K562 (cell line): Measurements from ENCODE around the gene ZNF513. TPM values are rescaled to one million over a fixed set of nuclear protein-coding genes. Genes with fewer than 3 reads are reported as not detected.
"Not testable (repeated sequence)": the region's sequence is repeated elsewhere in the genome, so short reads cannot be mapped to it uniquely, and the experiment has no call there.

Experiments
- ATAC-seq: fragments of 200-7000 bp; cut with Tn5 transposase; 3 replicates; pipeline ENCODE4 v1.9.1; 2020; ENCODE audit warnings: moderate library complexity
- BruUV-seq: library from RNA; stranded (reverse); fragments of 400-500 nt; replicated peaks from 2 replicates; lab custom pipeline; 2021; lab: Mats Ljungman, UMichigan
- CTCF ChIA-PET: fragments of 300-600 bp; formaldehyde crosslinking; extraction: SDS; loops from one replicate; lab custom pipeline; 2021; ENCODE audit warnings: low intra/inter-chr PET ratio; lab: Yijun Ruan, JAX
- POLR2A ChIA-PET: fragments of 300-600, 350-650 bp; sonication (Branson Sonifier 250); formaldehyde crosslinking; extraction: SDS; loops from one replicate; lab custom pipeline; 2021; ENCODE audit warnings: antibody characterized with exemption, inconsistent platforms; lab: Yijun Ruan, JAX
- DNase-seq, 4 experiments: peaks; one replicate each; pipeline versions ENCODE4 v3.0.0 to v3.0.0-alpha.2; 2011 to 2018; ENCODE audit warnings: low spot score in 3 of 4, mixed read lengths in 3 of 4; ENCODE audit errors: extremely low read depth in 1 of 4
- FAIRE-seq: peaks from 2 replicates; lab custom pipeline; 2011; peaks lifted over from hg19 to GRCh38; lab: Jason Lieb, UNC
- H2AFZ ChIP-seq: 2 replicates; pipeline ENCODE4 v1.6.0; 2011; ENCODE audit warnings: low read depth, low read length, control low read depth, inconsistent platforms
- H3K27ac ChIP-seq: fragments of 200-600 bp; 3 replicates; pipeline ENCODE4 v1.8.0; 2011; ENCODE audit warnings: low read depth, mild to moderate bottlenecking, control low read depth, inconsistent platforms, low read length, moderate library complexity, mixed read lengths; ENCODE audit errors: extremely low read depth
- H3K27me3 ChIP-seq, 2 experiments: fragments of 300-600 bp in 1 of 2; 2 replicates in 1 of 2; 3 replicates in 1 of 2; pipeline versions ENCODE4 v1.6.0 to v1.8.0; 2011; ENCODE audit warnings: inconsistent platforms in 2 of 2, low read length in 2 of 2, mild to moderate bottlenecking in 1 of 2, mixed read lengths in 1 of 2, moderate library complexity in 1 of 2; ENCODE audit not compliant: control insufficient read depth in 2 of 2, insufficient read depth in 2 of 2
- H3K36me3 ChIP-seq: fragments of 300-600 bp; 3 replicates; pipeline ENCODE4 v1.8.0; 2011; ENCODE audit warnings: mild to moderate bottlenecking, low read length, inconsistent platforms; ENCODE audit not compliant: control insufficient read depth, insufficient read depth
- H3K4me1 ChIP-seq, 2 experiments: fragments of 200-600 bp in 1 of 2; replicated peaks in 1 of 2; 2 replicates in 1 of 2; 3 replicates in 1 of 2; pipeline versions ENCODE4 v1.5.1 to v1.8.0; 2011; ENCODE audit warnings: inconsistent platforms in 2 of 2, low read length in 2 of 2, mild to moderate bottlenecking in 1 of 2, mixed read lengths in 1 of 2, moderate library complexity in 1 of 2; ENCODE audit not compliant: control insufficient read depth in 2 of 2, insufficient read depth in 2 of 2
- H3K4me2 ChIP-seq: 2 replicates; pipeline ENCODE4 v1.6.1; 2011; ENCODE audit warnings: low read length, control low read depth, inconsistent platforms, mixed read lengths; ENCODE audit not compliant: insufficient read depth
- H3K4me3 ChIP-seq: fragments of 200-600 bp; sonication (generic), shearing (Covaris generic); 2 replicates; pipeline ENCODE4 v1.5.1; 2016; ENCODE audit warnings: control low read depth, inconsistent platforms
- H3K79me2 ChIP-seq: fragments of 200-600 bp; 3 replicates; pipeline ENCODE4 v1.8.0; 2011; ENCODE audit warnings: low read length, inconsistent platforms; ENCODE audit not compliant: control insufficient read depth, insufficient read depth
- H3K9ac ChIP-seq, 2 experiments: 2 replicates each; pipeline versions ENCODE4 v1.6.0 to v1.6.1; 2011; ENCODE audit warnings: low read depth in 2 of 2, low read length in 2 of 2, control low read depth in 1 of 2, inconsistent platforms in 1 of 2, mild to moderate bottlenecking in 1 of 2, mixed read lengths in 1 of 2; ENCODE audit not compliant: insufficient read depth in 1 of 2
- H3K9me1 ChIP-seq: one replicate; pipeline ENCODE4 v1.6.0; 2011; ENCODE audit warnings: inconsistent platforms, mild to moderate bottlenecking, low read length, moderate library complexity; ENCODE audit not compliant: control insufficient read depth, insufficient read depth
- H3K9me3 ChIP-seq: replicated peaks from 2 replicates; pipeline ENCODE4 v1.5.1; 2011; ENCODE audit warnings: low read depth, low read length, inconsistent platforms; ENCODE audit not compliant: control insufficient read depth, insufficient read depth
- H4K20me1 ChIP-seq: replicated peaks from 2 replicates; pipeline ENCODE4 v1.6.1; 2011; ENCODE audit warnings: low read length, inconsistent platforms, mixed read lengths; ENCODE audit not compliant: control insufficient read depth, insufficient read depth
- CBFA2T3 ChIP-seq: fragments of 450-650 bp; IDR thresholded peaks from 2 replicates; pipeline ENCODE4 v1.6.1; 2017
- CEBPG ChIP-seq, 3 experiments: fragments of 200-800 bp in 1 of 3; sonication (Bioruptor generic) in 1 of 3; sonication (generic) in 1 of 3; formaldehyde crosslinking in 1 of 3; IDR thresholded peaks in 2 of 3; conservative IDR thresholded peaks in 1 of 3; 2 replicates each; pipeline versions ENCODE4 v1.6.1 to v1.8.0; 2016 to 2022; ENCODE audit warnings: missing compliant biosample characterization in 2 of 3, missing genetic modification characterization in 2 of 3, mild to moderate bottlenecking in 1 of 3, missing genetic modification reagents in 1 of 3
- FIP1L1 ChIP-seq: fragments of 200-400 bp; formaldehyde crosslinking; IDR thresholded peaks from 2 replicates; pipeline ENCODE4 v1.6.1; 2018; ENCODE audit warnings: mild to moderate bottlenecking, low read depth, low read length; ENCODE audit not compliant: poor library complexity, severe bottlenecking
- FOSL1 ChIP-seq: fragments of 200-800 bp; sonication (Bioruptor generic); conservative IDR thresholded peaks from 2 replicates; pipeline ENCODE4 v1.6.1; 2016; ENCODE audit warnings: missing genetic modification characterization, missing compliant biosample characterization
- FOXJ2 ChIP-seq: fragments of 200-800 bp; sonication (Bioruptor generic); IDR thresholded peaks from 2 replicates; pipeline ENCODE4 v1.6.1; 2016; ENCODE audit warnings: missing genetic modification characterization, missing compliant biosample characterization
- GATAD2B ChIP-seq: fragments of 450-650 bp; IDR thresholded peaks from 2 replicates; pipeline ENCODE4 v1.6.1; 2017; ENCODE audit warnings: mild to moderate bottlenecking, borderline replicate concordance
- HDAC1 ChIP-seq, 2 experiments: fragments of 450-650 bp; IDR thresholded peaks; 2 replicates each; pipeline ENCODE4 v1.6.1; 2016 to 2017; ENCODE audit warnings: inconsistent platforms in 1 of 2, mild to moderate bottlenecking in 1 of 2, moderate library complexity in 1 of 2
- MIER1 ChIP-seq: fragments of 450-650 bp; IDR thresholded peaks from 2 replicates; pipeline ENCODE4 v1.6.1; 2016; ENCODE audit warnings: antibody characterized with exemption, mild to moderate bottlenecking, low read depth
- MTA1 ChIP-seq: fragments of 450-650 bp; IDR thresholded peaks from 2 replicates; pipeline ENCODE4 v1.6.1; 2017; ENCODE audit warnings: borderline replicate concordance
- MXI1 ChIP-seq: IDR thresholded peaks from 2 replicates; pipeline ENCODE4 v1.6.1; 2011; ENCODE audit warnings: low read depth, mild to moderate bottlenecking, improper control_type of control experiment, low read length
- ZNF121 ChIP-seq: sonication (generic); formaldehyde crosslinking; conservative IDR thresholded peaks from 2 replicates; pipeline ENCODE4 v1.8.0; 2022; ENCODE audit warnings: missing genetic modification reagents
- WGBS: fragments of 100-300 bp; shearing (Covaris generic); methylation state at CpG from one replicate; pipeline ENCODE4 v1.1.6; 2016; ENCODE audit warnings: low coverage, mixed read lengths; ENCODE audit not compliant: insufficient coverage; ENCODE audit errors: missing lambda C conversion rate; 5-methylcytosine and 5-hydroxymethylcytosine counted together
- in situ Hi-C: fragments of 300-500 bp; cut with MboI; formaldehyde crosslinking; loops from 4 replicates; pipeline ENCODE4 v1.15.0; 2018; ENCODE audit warnings: inconsistent platforms, mixed read lengths
- intact Hi-C: fragments of 100-400 bp; cut with micrococcal nuclease; formaldehyde crosslinking; loops from 2 replicates; pipeline ENCODE4 v1.14.2; 2022
- polyA plus RNA-seq, 8 experiments: library from polyadenylated mRNA; depleted of rRNA in 4 of 8; stranded (reverse) in 5 of 8; unstranded in 3 of 8; fragments of >200 nt; fragmentation: Nextera tagmentation in 2 of 8; fragmentation: Illumina TruSeq in 1 of 8; extraction: Ambion mirVana in 2 of 8; extraction: Trizol in 1 of 8; gene quantifications; 2 replicates each; pipeline versions ENCODE4 v1.2.1 to v1.2.3, GENCODE V29; 2011 to 2014; ENCODE audit warnings: inconsistent platforms in 1 of 8, missing spikeins in 1 of 8
- total RNA-seq, 7 experiments: library from RNA; depleted of rRNA in 6 of 7; stranded (reverse); fragments of >200 nt in 6 of 7; fragmentation: Illumina TruSeq in 2 of 7; extraction: Trizol in 2 of 7; gene quantifications; 2 replicates each; pipeline versions ENCODE4 v1.2.1 to v1.2.3, GENCODE V29; 2011 to 2021; ENCODE audit warnings: low replicate concordance in 1 of 7
- TF ChIP-seq, protein P1 (sequence below), 2 experiments: fragments of 450-650 bp in 1 of 2; sonication (generic) in 1 of 2; formaldehyde crosslinking in 1 of 2; IDR thresholded peaks; 2 replicates each; pipeline versions ENCODE4 v1.7.1 to v1.9.0; 2016 to 2022; ENCODE audit warnings: inconsistent platforms in 1 of 2, mild to moderate bottlenecking in 1 of 2, missing genetic modification reagents in 1 of 2

The ZNF513 gene
- total and polyA plus RNA-seq, 9 of the 15 experiments (the other 6 are each of a cell fraction or from before 2014, with no cell fraction given), result 0.04 to 13.6 (median 4.4) TPM

DNA sequence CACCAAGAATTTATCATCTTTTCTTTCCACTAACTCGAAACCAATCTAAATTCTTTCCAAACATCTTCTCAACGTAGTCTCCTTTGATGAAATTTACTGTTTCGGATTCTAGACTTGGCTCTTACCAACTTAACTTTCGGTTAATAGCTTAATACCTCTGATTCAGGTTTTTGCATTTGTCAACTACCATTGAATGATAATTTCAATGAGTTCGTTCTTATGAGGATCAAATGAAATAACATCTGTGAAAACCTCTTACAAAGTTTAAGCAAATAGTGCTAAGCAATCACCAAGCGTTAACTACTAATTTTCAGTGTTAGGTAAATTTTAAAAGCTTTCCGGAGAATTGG lies 47.3 kb upstream of the ZNF513 start (continued):
- TF ChIP-seq, protein P1, sequence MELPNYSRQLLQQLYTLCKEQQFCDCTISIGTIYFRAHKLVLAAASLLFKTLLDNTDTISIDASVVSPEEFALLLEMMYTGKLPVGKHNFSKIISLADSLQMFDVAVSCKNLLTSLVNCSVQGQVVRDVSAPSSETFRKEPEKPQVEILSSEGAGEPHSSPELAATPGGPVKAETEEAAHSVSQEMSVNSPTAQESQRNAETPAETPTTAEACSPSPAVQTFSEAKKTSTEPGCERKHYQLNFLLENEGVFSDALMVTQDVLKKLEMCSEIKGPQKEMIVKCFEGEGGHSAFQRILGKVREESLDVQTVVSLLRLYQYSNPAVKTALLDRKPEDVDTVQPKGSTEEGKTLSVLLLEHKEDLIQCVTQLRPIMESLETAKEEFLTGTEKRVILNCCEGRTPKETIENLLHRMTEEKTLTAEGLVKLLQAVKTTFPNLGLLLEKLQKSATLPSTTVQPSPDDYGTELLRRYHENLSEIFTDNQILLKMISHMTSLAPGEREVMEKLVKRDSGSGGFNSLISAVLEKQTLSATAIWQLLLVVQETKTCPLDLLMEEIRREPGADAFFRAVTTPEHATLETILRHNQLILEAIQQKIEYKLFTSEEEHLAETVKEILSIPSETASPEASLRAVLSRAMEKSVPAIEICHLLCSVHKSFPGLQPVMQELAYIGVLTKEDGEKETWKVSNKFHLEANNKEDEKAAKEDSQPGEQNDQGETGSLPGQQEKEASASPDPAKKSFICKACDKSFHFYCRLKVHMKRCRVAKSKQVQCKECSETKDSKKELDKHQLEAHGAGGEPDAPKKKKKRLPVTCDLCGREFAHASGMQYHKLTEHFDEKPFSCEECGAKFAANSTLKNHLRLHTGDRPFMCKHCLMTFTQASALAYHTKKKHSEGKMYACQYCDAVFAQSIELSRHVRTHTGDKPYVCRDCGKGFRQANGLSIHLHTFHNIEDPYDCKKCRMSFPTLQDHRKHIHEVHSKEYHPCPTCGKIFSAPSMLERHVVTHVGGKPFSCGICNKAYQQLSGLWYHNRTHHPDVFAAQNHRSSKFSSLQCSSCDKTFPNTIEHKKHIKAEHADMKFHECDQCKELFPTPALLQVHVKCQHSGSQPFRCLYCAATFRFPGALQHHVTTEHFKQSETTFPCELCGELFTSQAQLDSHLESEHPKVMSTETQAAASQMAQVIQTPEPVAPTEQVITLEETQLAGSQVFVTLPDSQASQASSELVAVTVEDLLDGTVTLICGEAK (IDR thresholded peaks at IDR 0.05), result peak; percentile 22; the same call in 1 of the 2 replicates
- TF ChIP-seq, protein P1 (CRISPR knock-in tag; IDR thresholded peaks at IDR 0.05), result no peak
- no peak for TF ChIP-seq MXI1
- TF ChIP-seq HDAC1 (IDR thresholded peaks at IDR 0.05), result peak in 1 of 2 experiments; percentile 73; a peak in 2 of 4 replicates
- no peak for TF ChIP-seq FIP1L1
- no peak for TF ChIP-seq CEBPG (CRISPR knock-in tag; IDR thresholded peaks at IDR 0.05)
- 0 out of 4 replicates have a peak, but pooled peaks of 1 of the 2 experiments have one; percentile 7 for TF ChIP-seq CEBPG (tag; conservative IDR thresholded peaks at IDR 0.05 in 1 of 2, IDR thresholded peaks at IDR 0.05 in 1 of 2)
- TF ChIP-seq GATAD2B, result 0 out of 2 replicates have a peak, but pooled peaks have one; percentile 17
- TF ChIP-seq ZNF121 (CRISPR knock-in tag), result no peak
- TF ChIP-seq FOSL1 (tag), result 0 out of 2 replicates have a peak, but pooled peaks have one; percentile 24
- TF ChIP-seq MIER1, result 0 out of 2 replicates have a peak, but pooled peaks have one; percentile 56
- TF ChIP-seq FOXJ2 (tag), result 0 out of 2 replicates have a peak, but pooled peaks have one; percentile 1
- no peak for TF ChIP-seq CBFA2T3
- 0 out of 2 replicates have a peak, but pooled peaks have one; percentile 47 for TF ChIP-seq MTA1
- TF ChIP-seq, all 486 proteins: peak for 13

DNA sequence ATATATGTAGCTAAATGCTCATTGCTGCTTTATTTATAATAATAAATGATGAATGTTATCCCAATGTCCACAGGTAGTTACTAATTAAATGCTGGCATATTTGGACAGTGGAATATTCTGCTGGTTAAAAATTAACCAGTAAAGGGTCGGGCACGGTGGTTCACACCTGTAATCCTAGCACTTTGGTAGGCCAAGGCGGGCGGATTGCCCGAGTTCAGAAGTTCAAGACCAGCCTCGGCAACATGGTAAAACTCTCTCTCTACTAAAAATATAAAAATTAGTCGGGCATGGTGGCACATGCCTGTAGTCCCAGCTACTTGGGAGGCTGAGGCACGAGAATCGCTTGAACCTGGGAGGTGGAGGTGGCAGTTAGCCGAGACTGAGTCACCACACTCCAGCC lies 44.5 kb upstream of the ZNF513 start:
- BruUV-seq, H3K9ac ChIP-seq, H2AFZ ChIP-seq, H3K27ac ChIP-seq, H3K4me1 ChIP-seq, H3K9me1 ChIP-seq, H3K9me3 ChIP-seq, DNase-seq, ATAC-seq, FAIRE-seq, H4K20me1 ChIP-seq, in situ Hi-C loops, H3K27me3 ChIP-seq, H3K4me3 ChIP-seq, H3K36me3 ChIP-seq, POLR2A ChIA-PET, H3K4me2 ChIP-seq: not testable (repeated sequence)
- intact Hi-C loops, result loop anchor here (5.0 kb wide), 2 partner anchors 62 to 157 kb away; partner anchors contain the start of genes IFT172 and ZNF512
- 90% methylated on average over 8 of the region's 10 CpGs for WGBS
- CTCF ChIA-PET, result interaction anchor here (0.7 kb wide), 1 partner anchor 465 kb away, joined by 3 read pairs; no protein-coding TSS in a partner anchor
- H3K79me2 ChIP-seq, result peaks cover 14% of the 10 kb centered on the region
